ENCODE data around the gene AGTRAP.

DNA sequence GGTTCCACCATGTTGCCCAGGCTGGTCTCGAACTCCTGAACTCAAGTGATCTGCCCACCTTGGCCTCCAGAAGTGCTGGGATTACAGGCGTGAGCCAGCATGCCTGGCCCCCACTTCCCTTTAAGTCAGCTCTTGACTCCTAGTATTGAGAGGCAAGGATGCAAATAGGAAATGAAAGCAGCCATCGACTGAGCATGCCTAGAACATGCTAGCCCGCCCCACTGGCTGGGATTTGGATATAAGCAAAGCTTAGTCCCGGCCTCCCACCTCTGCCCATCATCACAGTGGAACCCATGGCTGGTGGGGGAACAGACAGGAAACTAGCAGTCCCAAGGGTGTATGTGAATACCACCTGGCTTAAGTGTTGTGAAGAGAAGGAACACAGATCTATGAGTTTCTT lies 36.5 kb downstream of the AGTRAP start:
- TF ChIP-seq, protein P1, sequence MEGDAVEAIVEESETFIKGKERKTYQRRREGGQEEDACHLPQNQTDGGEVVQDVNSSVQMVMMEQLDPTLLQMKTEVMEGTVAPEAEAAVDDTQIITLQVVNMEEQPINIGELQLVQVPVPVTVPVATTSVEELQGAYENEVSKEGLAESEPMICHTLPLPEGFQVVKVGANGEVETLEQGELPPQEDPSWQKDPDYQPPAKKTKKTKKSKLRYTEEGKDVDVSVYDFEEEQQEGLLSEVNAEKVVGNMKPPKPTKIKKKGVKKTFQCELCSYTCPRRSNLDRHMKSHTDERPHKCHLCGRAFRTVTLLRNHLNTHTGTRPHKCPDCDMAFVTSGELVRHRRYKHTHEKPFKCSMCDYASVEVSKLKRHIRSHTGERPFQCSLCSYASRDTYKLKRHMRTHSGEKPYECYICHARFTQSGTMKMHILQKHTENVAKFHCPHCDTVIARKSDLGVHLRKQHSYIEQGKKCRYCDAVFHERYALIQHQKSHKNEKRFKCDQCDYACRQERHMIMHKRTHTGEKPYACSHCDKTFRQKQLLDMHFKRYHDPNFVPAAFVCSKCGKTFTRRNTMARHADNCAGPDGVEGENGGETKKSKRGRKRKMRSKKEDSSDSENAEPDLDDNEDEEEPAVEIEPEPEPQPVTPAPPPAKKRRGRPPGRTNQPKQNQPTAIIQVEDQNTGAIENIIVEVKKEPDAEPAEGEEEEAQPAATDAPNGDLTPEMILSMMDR (conservative IDR thresholded peaks at IDR 0.05 in 1 of 2, IDR thresholded peaks at IDR 0.05 in 1 of 2; ENCODE audit: extremely low read depth in 1 of 2, insufficient read depth in 1 of 2, low read depth in 1 of 2, low read length in 2 of 2) = no peak
- TF ChIP-seq EZH2 (IDR thresholded peaks at IDR 0.05; ENCODE audit: borderline replicate concordance, low read length) = no peak
